ENCODE measurements around the gene OXNAD1.
A peak's percentile ranks its signal among the peaks of the same experiment; 100 is the strongest.

The OXNAD1 gene

DNA sequence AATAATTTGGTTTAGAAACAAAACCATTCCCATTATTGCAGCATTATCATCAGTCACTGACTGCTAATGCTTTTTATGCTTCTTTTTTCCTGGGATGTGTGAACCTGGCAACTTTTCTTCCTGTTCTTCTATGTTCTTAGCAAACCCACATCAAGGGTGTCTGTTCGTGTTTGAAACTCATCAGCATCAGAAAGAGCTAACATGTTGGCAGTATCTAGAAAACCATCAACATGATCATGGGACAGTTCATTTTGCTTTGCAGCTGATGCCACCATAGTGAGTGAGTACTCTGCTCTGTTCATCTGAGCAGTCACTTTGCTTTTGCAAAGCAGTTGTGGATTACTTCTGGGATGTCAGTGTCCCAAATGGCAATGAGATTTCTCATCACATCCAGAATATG lies 6.1 kb upstream of the OXNAD1 start:
- no peaks in the 10 kb centered on the region for H3K27me3 ChIP-seq (ENCODE audit: control insufficient read depth in 1 of 2, insufficient read depth in 2 of 2, low read length in 2 of 2)
- H3K9ac ChIP-seq (ENCODE audit: low read length), result no peak overlapping the region
- no peak overlapping the region for H3K4me3 ChIP-seq (ENCODE audit: low read depth in 1 of 2, low read length in 2 of 2)
- H3K4me1 ChIP-seq (ENCODE audit: insufficient read depth, low read length), result peaks cover 8% of the 10 kb centered on the region
- peaks cover 18% of the 10 kb centered on the region for H3K36me3 ChIP-seq (ENCODE audit: insufficient read depth, low read length)
- H3K9me3 ChIP-seq (ENCODE audit: low read length), result no peaks in the 10 kb centered on the region
- H3K27ac ChIP-seq (ENCODE audit: low read depth, low read length), result no peak overlapping the region

DNA sequence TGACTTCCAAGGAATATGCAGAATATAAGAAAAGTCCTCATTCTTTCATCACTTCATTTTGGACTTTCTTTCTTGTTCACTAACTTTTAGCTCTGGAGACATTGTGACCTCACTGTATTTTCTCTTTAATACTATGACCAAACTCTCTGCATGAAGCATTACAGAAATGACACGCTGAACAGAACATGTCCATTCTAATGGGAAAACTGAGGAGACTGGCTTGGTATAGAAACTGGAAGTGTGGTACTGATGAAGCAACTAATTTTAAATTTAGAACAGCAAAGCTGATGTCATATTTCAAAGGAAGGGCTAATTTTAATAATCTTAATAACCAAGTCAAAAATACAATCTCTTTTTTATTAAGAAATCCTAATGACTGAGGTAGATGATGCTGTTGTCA lies 5.0 kb upstream of the OXNAD1 start:
- Histone ChIP-seq H3K4me3 (ENCODE audit: low read depth in 1 of 2, low read length in 2 of 2) (no peak overlapping the region), H3K9me3 (ENCODE audit: low read length) (no peaks in the 10 kb centered on the region), H3K27ac (ENCODE audit: low read depth, low read length) (no peak overlapping the region), H3K36me3 (ENCODE audit: insufficient read depth, low read length) (peaks cover 18% of the 10 kb centered on the region), H3K27me3 (ENCODE audit: control insufficient read depth in 1 of 2, insufficient read depth in 2 of 2, low read length in 2 of 2) (no peaks in the 10 kb centered on the region), H3K4me1 (ENCODE audit: insufficient read depth, low read length) (peaks cover 12% of the 10 kb centered on the region), H3K9ac (ENCODE audit: low read length) (no peak overlapping the region)

- no peak overlapping the region for H3K9ac ChIP-seq (ENCODE audit: low read length)
- H3K9me3 ChIP-seq (ENCODE audit: low read length), result no peaks in the 10 kb centered on the region
- no peak overlapping the region for H3K4me3 ChIP-seq (ENCODE audit: low read depth in 1 of 2, low read length in 2 of 2)
- H3K4me1 ChIP-seq (ENCODE audit: insufficient read depth, low read length), result peaks cover 25% of the 10 kb centered on the region
- peaks cover 18% of the 10 kb centered on the region for H3K36me3 ChIP-seq (ENCODE audit: insufficient read depth, low read length)
- no peaks in the 10 kb centered on the region for H3K27me3 ChIP-seq (ENCODE audit: control insufficient read depth in 1 of 2, insufficient read depth in 2 of 2, low read length in 2 of 2)
- H3K27ac ChIP-seq (ENCODE audit: low read depth, low read length), result no peak overlapping the region
Observed at GRCh38 chr3:16262174-16262573, 2.8 kb upstream of the OXNAD1 start.

GRCh38 chr3:16264174-16264707 lies 771 bp upstream of the OXNAD1 start:
- Histone ChIP-seq H3K27ac (ENCODE audit: low read depth, low read length) (peak overlapping the region; percentile 84), H3K9me3 (ENCODE audit: low read length) (no peaks in the 10 kb centered on the region), H3K4me1 (ENCODE audit: insufficient read depth, low read length) (peaks cover 28% of the 10 kb centered on the region)

DNA sequence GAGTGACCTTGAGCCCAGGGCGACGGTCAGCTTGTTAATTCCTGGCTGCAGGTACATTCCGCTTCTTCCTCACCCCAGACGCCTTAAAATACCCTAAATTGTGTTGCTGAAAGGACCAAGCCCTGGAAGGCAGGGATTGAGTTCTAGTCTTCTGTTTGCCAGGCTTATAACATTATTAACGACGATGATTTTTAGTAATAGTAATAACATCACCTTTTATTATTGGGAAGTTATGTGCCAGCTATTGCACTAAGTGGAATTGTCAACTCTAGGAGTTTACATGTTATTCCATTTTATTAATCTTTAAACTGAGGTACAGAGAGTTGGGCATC lies 409 bp downstream of the OXNAD1 start:
- Histone ChIP-seq H3K9me3 (ENCODE audit: low read length) (no peaks in the 10 kb centered on the region), H3K27ac (ENCODE audit: low read depth, low read length) (peak overlapping the region; percentile 84), H3K9ac (ENCODE audit: low read length) (peak overlapping the region; percentile 98), H3K4me3 (ENCODE audit: low read depth in 1 of 2, low read length in 2 of 2) (peak overlapping the region; percentile 88 to 98), H3K4me1 (ENCODE audit: insufficient read depth, low read length) (peaks cover 28% of the 10 kb centered on the region), H3K36me3 (ENCODE audit: insufficient read depth, low read length) (peaks cover 4% of the 10 kb centered on the region), H3K27me3 (ENCODE audit: control insufficient read depth in 1 of 2, insufficient read depth in 2 of 2, low read length in 2 of 2) (no peaks in the 10 kb centered on the region)

More at GRCh38 chr3:16264174-16264707, 771 bp upstream of the OXNAD1 start:
- Histone ChIP-seq H3K27me3 (ENCODE audit: control insufficient read depth in 1 of 2, insufficient read depth in 2 of 2, low read length in 2 of 2) (no peaks in the 10 kb centered on the region), H3K4me3 (ENCODE audit: low read depth in 1 of 2, low read length in 2 of 2) (peak overlapping the region; percentile 88 to 98), H3K36me3 (ENCODE audit: insufficient read depth, low read length) (peaks cover 14% of the 10 kb centered on the region), H3K9ac (ENCODE audit: low read length) (peak overlapping the region; percentile 98)

DNA sequence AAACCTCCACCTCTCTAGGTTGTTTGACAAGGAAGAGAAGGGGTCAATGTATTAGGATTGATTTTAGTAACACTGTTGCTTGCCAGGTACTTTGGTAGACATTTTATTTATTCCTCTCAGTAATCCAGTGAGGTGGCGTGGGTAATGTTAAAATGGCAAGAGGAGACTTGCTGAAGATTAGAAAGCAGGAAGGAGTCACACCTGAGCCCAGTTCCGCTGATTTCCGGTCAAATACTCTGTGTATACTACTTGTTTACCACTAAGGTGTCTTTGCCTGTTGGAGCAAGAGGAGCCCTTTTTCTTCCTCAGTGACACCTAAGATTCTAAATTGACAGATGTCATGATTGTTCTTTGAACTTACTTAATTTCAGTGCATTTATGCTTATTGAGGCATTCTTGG lies 1.7 kb downstream of the OXNAD1 start:
- Histone ChIP-seq H3K4me3 (ENCODE audit: low read depth in 1 of 2, low read length in 2 of 2) (no peak overlapping the region), H3K9ac (ENCODE audit: low read length) (no peak overlapping the region), H3K27ac (ENCODE audit: low read depth, low read length) (no peak overlapping the region)

GRCh38 chr3:16270855-16271254 lies 5.8 kb downstream of the OXNAD1 start:
- no peak overlapping the region for H3K4me3 ChIP-seq (ENCODE audit: low read depth in 1 of 2, low read length in 2 of 2)
- peaks cover 14% of the 10 kb centered on the region for H3K4me1 ChIP-seq (ENCODE audit: insufficient read depth, low read length)
- H3K27ac ChIP-seq (ENCODE audit: low read depth, low read length), result no peak overlapping the region
- H3K9ac ChIP-seq (ENCODE audit: low read length), result no peak overlapping the region
- H3K27me3 ChIP-seq (ENCODE audit: control insufficient read depth in 1 of 2, insufficient read depth in 2 of 2, low read length in 2 of 2), result no peaks in the 10 kb centered on the region
- H3K36me3 ChIP-seq (ENCODE audit: insufficient read depth, low read length), result peaks cover 25% of the 10 kb centered on the region
- no peaks in the 10 kb centered on the region for H3K9me3 ChIP-seq (ENCODE audit: low read length)

More for the DNA sequence above, 1.7 kb downstream of the OXNAD1 start:
- H3K27me3 ChIP-seq (ENCODE audit: control insufficient read depth in 1 of 2, insufficient read depth in 2 of 2, low read length in 2 of 2), result no peaks in the 10 kb centered on the region
- peaks cover 6% of the 10 kb centered on the region for H3K36me3 ChIP-seq (ENCODE audit: insufficient read depth, low read length)
- no peaks in the 10 kb centered on the region for H3K9me3 ChIP-seq (ENCODE audit: low read length)
- H3K4me1 ChIP-seq (ENCODE audit: insufficient read depth, low read length), result peaks cover 28% of the 10 kb centered on the region

DNA sequence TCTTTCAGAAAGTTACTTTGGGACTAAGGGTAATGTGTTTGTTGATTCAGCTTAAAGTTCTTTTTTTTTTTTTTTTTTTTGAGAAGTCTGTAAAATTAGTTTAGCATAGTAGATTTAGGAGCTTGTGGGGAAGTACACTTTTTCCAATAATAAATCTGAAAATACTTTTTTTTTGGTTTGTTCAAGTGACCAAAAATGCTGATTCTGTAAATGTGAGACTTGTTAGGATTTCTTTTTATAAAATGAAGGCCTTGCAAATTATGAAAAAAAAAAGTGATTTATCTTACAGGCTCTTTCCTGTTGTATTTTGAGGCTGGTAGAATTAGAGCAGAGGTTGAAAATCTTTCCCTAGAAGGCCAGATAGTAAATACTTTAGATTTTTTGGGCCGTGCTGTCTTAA lies 7.6 kb downstream of the OXNAD1 start:
- Histone ChIP-seq H3K27me3 (ENCODE audit: control insufficient read depth in 1 of 2, insufficient read depth in 2 of 2, low read length in 2 of 2) (no peaks in the 10 kb centered on the region), H3K36me3 (ENCODE audit: insufficient read depth, low read length) (peaks cover 29% of the 10 kb centered on the region), H3K4me1 (ENCODE audit: insufficient read depth, low read length) (no peaks in the 10 kb centered on the region), H3K27ac (ENCODE audit: low read depth, low read length) (no peak overlapping the region), H3K4me3 (ENCODE audit: low read depth in 1 of 2, low read length in 2 of 2) (no peak overlapping the region), H3K9me3 (ENCODE audit: low read length) (no peaks in the 10 kb centered on the region), H3K9ac (ENCODE audit: low read length) (no peak overlapping the region)

GRCh38 chr3:16273867-16274266 lies 8.9 kb downstream of the OXNAD1 start:
- Histone ChIP-seq H3K4me3 (ENCODE audit: low read depth in 1 of 2, low read length in 2 of 2) (no peak overlapping the region), H3K9me3 (ENCODE audit: low read length) (no peaks in the 10 kb centered on the region), H3K36me3 (ENCODE audit: insufficient read depth, low read length) (peaks cover 41% of the 10 kb centered on the region), H3K27me3 (ENCODE audit: control insufficient read depth in 1 of 2, insufficient read depth in 2 of 2, low read length in 2 of 2) (no peaks in the 10 kb centered on the region), H3K9ac (ENCODE audit: low read length) (no peak overlapping the region), H3K27ac (ENCODE audit: low read depth, low read length) (no peak overlapping the region), H3K4me1 (ENCODE audit: insufficient read depth, low read length) (peaks cover 6% of the 10 kb centered on the region)

DNA sequence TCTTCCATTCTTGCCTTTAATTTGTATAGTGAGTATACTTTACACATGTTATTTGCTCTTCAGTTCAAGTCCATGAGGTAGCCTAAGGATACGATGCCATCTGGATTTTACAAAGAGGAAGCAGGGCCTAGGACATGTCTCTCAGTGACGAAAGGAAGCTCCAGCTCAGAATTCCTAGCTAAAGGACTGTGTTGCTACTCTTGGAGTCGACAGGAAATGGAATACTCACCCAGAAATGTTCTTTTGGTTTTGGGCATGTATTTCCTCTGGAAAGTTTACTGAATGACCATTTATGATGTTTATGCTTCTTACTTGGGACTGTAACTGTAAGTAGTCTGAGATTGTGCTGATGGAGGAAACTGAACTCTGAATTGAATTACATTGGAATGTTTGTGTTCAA lies 12.5 kb downstream of the OXNAD1 start:
- H3K36me3 ChIP-seq (ENCODE audit: insufficient read depth, low read length), result peaks cover 29% of the 10 kb centered on the region
- H3K9me3 ChIP-seq (ENCODE audit: low read length), result no peaks in the 10 kb centered on the region
- H3K9ac ChIP-seq (ENCODE audit: low read length), result no peak overlapping the region
- H3K27me3 ChIP-seq (ENCODE audit: control insufficient read depth in 1 of 2, insufficient read depth in 2 of 2, low read length in 2 of 2), result no peaks in the 10 kb centered on the region
- H3K4me1 ChIP-seq (ENCODE audit: insufficient read depth, low read length), result peaks cover 9% of the 10 kb centered on the region
- H3K27ac ChIP-seq (ENCODE audit: low read depth, low read length), result no peak overlapping the region
- H3K4me3 ChIP-seq (ENCODE audit: low read depth in 1 of 2, low read length in 2 of 2), result no peak overlapping the region

DNA sequence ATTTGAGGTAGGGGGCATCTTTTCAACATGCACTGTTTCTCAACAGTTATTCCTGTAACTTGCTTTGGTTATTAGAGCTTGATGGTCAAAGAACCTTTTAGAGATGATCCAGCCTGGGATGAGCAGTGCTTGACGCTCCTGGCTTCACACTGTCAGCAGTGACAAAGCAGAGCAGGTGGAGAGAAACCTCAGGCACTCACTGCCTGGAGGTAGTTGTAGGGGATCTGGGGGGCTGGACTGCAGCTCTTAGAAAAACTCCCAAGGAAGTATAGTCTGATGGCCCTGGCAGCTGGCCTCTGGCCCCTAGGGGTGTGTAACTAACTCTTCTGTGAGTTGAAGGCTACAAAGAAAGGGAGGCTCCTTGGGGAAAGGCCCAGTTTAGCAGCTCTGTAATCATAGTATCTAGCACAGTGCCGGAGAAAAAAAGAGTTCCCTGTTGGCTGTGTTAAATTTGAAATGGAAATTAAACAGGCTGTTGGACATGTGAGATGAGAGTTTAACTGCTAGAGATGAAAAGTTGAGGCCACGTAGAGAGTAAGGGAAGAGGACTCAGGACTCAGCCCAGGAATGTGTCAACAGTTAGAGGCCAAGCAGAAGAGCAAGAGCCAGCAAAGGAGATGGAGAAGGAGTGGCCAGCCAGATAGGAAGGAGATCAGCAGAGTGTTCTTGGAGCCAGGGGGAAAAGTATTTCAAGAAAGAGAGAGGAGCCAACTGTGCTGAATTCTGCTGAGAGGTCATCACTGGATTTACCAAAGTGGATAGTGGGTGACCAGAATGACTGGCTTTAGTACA lies 14.2 kb downstream of the OXNAD1 start:
- H3K4me1 ChIP-seq (ENCODE audit: insufficient read depth, low read length), result peaks cover 9% of the 10 kb centered on the region
- no peak overlapping the region for H3K9ac ChIP-seq (ENCODE audit: low read length)
- no peaks in the 10 kb centered on the region for H3K9me3 ChIP-seq (ENCODE audit: low read length)
- H3K27ac ChIP-seq (ENCODE audit: low read depth, low read length), result no peak overlapping the region
- H3K27me3 ChIP-seq (ENCODE audit: control insufficient read depth in 1 of 2, insufficient read depth in 2 of 2, low read length in 2 of 2), result no peaks in the 10 kb centered on the region
- H3K4me3 ChIP-seq (ENCODE audit: low read depth in 1 of 2, low read length in 2 of 2), result no peak overlapping the region
- H3K36me3 ChIP-seq (ENCODE audit: insufficient read depth, low read length), result peaks cover 25% of the 10 kb centered on the region

DNA sequence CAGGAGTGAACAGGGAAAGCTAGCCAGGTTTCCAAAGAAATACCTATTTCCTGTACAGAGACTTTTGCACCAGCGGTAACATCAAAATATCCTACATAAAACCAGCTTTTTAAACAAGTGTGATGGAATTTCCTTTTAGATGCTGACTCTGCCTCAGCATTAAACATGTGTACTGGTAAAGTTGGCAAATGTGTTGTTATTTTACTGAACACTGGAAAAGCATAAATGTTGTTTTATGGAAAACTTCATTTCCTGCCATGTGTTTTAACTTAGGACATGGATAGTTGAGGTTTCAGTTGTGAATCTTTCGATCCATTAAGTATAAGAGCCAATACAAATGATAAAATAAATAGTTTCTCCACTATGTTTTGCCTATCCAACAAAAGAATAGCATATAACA lies 15.7 kb downstream of the OXNAD1 start:
- H3K4me3 ChIP-seq (ENCODE audit: low read depth in 1 of 2, low read length in 2 of 2), result no peak overlapping the region
- peaks cover 9% of the 10 kb centered on the region for H3K4me1 ChIP-seq (ENCODE audit: insufficient read depth, low read length)
- peaks cover 16% of the 10 kb centered on the region for H3K36me3 ChIP-seq (ENCODE audit: insufficient read depth, low read length)
- H3K27ac ChIP-seq (ENCODE audit: low read depth, low read length), result no peak overlapping the region
- H3K9ac ChIP-seq (ENCODE audit: low read length), result no peak overlapping the region
- no peaks in the 10 kb centered on the region for H3K27me3 ChIP-seq (ENCODE audit: control insufficient read depth in 1 of 2, insufficient read depth in 2 of 2, low read length in 2 of 2)
- no peaks in the 10 kb centered on the region for H3K9me3 ChIP-seq (ENCODE audit: low read length)
